ENCODE measurements around the gene LRRK1.
A peak's percentile ranks its signal among the peaks of the same experiment; 100 is the strongest.

The LRRK1 gene

DNA sequence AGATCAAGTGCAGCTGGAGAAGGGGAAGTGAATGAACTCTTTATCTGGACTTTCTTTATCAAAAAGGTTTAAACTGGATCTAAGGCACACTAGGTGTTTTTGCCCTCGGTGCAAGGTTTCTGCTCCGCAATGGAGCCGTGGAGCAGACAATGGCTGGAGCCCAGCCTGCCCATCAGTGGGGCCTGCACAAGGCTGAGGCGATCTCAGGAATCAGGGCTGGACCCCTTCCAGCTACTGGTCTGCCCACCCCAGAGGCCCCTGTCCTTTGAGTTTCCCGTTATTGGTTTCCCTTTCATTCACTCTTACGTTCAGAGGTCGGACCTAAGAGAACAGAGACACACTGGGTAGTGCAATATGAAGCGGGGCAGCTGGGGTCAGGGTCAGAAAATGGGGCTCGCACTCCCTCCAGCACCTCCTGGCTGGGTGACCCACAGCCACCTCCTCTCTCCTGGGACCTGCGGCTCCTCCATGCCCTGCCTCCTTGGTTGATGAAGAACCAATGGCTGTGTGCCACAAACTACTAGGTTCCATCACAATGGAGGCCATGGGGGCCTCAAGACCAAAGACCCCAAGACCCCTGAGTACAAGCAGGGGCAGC is 168.1 kb downstream of the LRRK1 start:
- no peak for TF ChIP-seq EZH2 (IDR thresholded peaks at IDR 0.05; ENCODE audit: borderline replicate concordance, low read length)
- TF ChIP-seq, protein P1, sequence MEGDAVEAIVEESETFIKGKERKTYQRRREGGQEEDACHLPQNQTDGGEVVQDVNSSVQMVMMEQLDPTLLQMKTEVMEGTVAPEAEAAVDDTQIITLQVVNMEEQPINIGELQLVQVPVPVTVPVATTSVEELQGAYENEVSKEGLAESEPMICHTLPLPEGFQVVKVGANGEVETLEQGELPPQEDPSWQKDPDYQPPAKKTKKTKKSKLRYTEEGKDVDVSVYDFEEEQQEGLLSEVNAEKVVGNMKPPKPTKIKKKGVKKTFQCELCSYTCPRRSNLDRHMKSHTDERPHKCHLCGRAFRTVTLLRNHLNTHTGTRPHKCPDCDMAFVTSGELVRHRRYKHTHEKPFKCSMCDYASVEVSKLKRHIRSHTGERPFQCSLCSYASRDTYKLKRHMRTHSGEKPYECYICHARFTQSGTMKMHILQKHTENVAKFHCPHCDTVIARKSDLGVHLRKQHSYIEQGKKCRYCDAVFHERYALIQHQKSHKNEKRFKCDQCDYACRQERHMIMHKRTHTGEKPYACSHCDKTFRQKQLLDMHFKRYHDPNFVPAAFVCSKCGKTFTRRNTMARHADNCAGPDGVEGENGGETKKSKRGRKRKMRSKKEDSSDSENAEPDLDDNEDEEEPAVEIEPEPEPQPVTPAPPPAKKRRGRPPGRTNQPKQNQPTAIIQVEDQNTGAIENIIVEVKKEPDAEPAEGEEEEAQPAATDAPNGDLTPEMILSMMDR (IDR thresholded peaks at IDR 0.05; ENCODE audit: low read length), result no peak
- no peak overlapping the region for H3K27ac ChIP-seq (ENCODE audit: low read depth, low read length, poor library complexity, severe bottlenecking)
- peaks cover 4% of the 10 kb centered on the region for H3K4me1 ChIP-seq (ENCODE audit: insufficient read depth, low read length, severe bottlenecking)

DNA sequence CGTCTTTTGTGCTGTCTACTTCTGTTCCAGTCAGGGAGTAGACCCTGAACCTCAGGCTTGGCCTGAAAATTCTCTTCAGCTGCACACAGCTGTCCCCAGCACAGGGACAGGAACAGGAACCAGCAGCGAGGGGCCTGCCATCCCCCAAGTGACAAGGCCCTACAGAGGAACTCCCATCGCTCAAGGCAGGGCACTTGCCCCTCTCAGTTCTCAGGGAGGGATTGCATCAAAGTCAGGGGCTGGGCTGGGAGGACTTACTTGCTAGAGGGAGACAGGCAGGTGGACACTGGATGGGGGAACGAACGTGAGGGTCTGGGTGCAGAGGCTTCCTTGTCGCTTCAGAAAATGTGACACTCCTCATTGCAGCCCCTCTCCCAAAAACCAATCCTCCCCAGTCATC is 169.1 kb downstream of the LRRK1 start:
- Histone ChIP-seq H2AFZ (ENCODE audit: low read length) (no peak overlapping the region), H3K9me3 (ENCODE audit: low read length) (no peaks in the 10 kb centered on the region), H3K27me3 (ENCODE audit: insufficient read depth, low read length) (peaks cover 3% of the 10 kb centered on the region; the same call in 1 of the 2 replicates), H3K79me2 (ENCODE audit: insufficient read depth, low read length) (no peaks in the 10 kb centered on the region), H3K9me2 (ENCODE audit: low read depth, low read length) (no peaks in the 10 kb centered on the region), H4K20me1 (ENCODE audit: insufficient read depth, low read length) (no peaks in the 10 kb centered on the region), H3F3A (ENCODE audit: insufficient read depth, low read length) (no peaks in the 10 kb centered on the region), H3K4me3 (ENCODE audit: low read depth, low read length, poor library complexity, severe bottlenecking) (no peak overlapping the region), H3K4me2 (ENCODE audit: low read length) (no peak overlapping the region), H3K9ac (ENCODE audit: low read length) (no peak overlapping the region), H3K4me1 (ENCODE audit: insufficient read depth, low read length, severe bottlenecking) (peaks cover 4% of the 10 kb centered on the region), H3K27ac (ENCODE audit: low read depth, low read length, poor library complexity, severe bottlenecking) (no peak overlapping the region), H3K36me3 (ENCODE audit: insufficient read depth, low read length) (no peaks in the 10 kb centered on the region; the same call in 1 of the 2 replicates)
- TF ChIP-seq, protein P1 (IDR thresholded peaks at IDR 0.05; ENCODE audit: low read length), result no peak
- TF ChIP-seq EZH2 (IDR thresholded peaks at IDR 0.05; ENCODE audit: borderline replicate concordance, low read length), result no peak

More for the DNA sequence above, 168.1 kb downstream of the LRRK1 start:
- Histone ChIP-seq H3K79me2 (ENCODE audit: insufficient read depth, low read length) (no peaks in the 10 kb centered on the region), H3K9me3 (ENCODE audit: low read length) (no peaks in the 10 kb centered on the region), H3K27me3 (ENCODE audit: insufficient read depth, low read length) (peaks cover 3% of the 10 kb centered on the region; the same call in 1 of the 2 replicates), H3K4me3 (ENCODE audit: low read depth, low read length, poor library complexity, severe bottlenecking) (no peak overlapping the region), H3K9ac (ENCODE audit: low read length) (no peak overlapping the region), H3F3A (ENCODE audit: insufficient read depth, low read length) (no peaks in the 10 kb centered on the region), H3K4me2 (ENCODE audit: low read length) (no peak overlapping the region), H3K9me2 (ENCODE audit: low read depth, low read length) (no peaks in the 10 kb centered on the region), H4K20me1 (ENCODE audit: insufficient read depth, low read length) (no peaks in the 10 kb centered on the region), H2AFZ (ENCODE audit: low read length) (no peak overlapping the region), H3K36me3 (ENCODE audit: insufficient read depth, low read length) (no peaks in the 10 kb centered on the region; the same call in 1 of the 2 replicates)

DNA sequence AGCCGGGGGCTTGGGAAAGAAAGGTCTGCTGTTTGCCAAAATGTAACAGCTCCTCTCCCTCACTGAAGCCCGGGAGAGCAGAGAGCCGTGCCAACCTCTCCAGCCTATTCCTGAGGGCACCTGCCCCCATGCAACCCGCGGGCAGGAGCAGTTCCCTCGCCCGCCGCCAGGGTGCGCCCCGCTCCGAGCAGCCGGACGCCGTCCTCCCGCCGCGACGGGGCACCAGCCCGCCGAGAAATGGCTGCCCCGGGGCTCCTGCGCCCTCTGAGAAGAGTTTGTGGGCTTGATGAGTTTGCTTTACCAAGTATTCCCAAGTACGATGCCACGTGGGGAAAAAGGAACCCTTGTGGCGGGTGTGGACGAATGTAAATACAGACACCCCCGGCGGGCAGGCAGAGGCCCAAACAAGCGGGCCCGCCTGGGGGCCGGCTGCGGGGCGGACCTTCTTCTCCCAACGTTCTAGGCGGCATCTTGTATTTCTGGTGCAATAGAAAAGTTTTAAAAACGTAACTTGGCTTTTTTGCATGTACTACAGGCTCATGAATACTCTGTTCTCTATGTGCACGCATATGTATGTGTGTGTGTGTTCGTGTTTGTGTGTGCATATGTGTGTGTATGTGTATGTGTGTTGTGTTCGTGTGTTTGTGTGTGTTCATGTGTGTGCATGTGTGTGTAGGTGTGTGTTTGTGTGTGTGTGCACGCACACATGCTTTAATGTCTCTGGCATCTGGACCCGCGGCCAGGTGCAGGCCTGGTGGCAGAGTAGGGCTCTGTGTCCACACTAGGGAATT is 169.8 kb downstream of the LRRK1 start:
- Histone ChIP-seq H3K4me3 (ENCODE audit: low read depth, low read length, poor library complexity, severe bottlenecking) (peak overlapping the region; percentile 44), H4K20me1 (ENCODE audit: insufficient read depth, low read length) (no peaks in the 10 kb centered on the region), H3K9ac (ENCODE audit: low read length) (peak overlapping the region; percentile 42), H3K79me2 (ENCODE audit: insufficient read depth, low read length) (no peaks in the 10 kb centered on the region), H3K27ac (ENCODE audit: low read depth, low read length, poor library complexity, severe bottlenecking) (no peak overlapping the region), H3K4me2 (ENCODE audit: low read length) (peak overlapping the region; percentile 72), H3K9me3 (ENCODE audit: low read length) (no peaks in the 10 kb centered on the region), H3K27me3 (ENCODE audit: insufficient read depth, low read length) (peaks cover 3% of the 10 kb centered on the region; the same call in 1 of the 2 replicates), H3K4me1 (ENCODE audit: insufficient read depth, low read length, severe bottlenecking) (peaks cover 4% of the 10 kb centered on the region), H3K9me2 (ENCODE audit: low read depth, low read length) (no peaks in the 10 kb centered on the region), H3K36me3 (ENCODE audit: insufficient read depth, low read length) (no peaks in the 10 kb centered on the region; the same call in 1 of the 2 replicates), H2AFZ (ENCODE audit: low read length) (peak overlapping the region; percentile 78; the same call in 1 of the 2 replicates), H3F3A (ENCODE audit: insufficient read depth, low read length) (no peaks in the 10 kb centered on the region)
- TF ChIP-seq, protein P1 (IDR thresholded peaks at IDR 0.05; ENCODE audit: low read length), result peak; percentile 97
- TF ChIP-seq EZH2 (IDR thresholded peaks at IDR 0.05; ENCODE audit: borderline replicate concordance, low read length), result no peak
